AG08396 (cell line): ENCODE data around the gene CRYBG3.

Experiments
- DNase-seq: peaks from one replicate; pipeline ENCODE4 v3.0.0; 2012; ENCODE audit warnings: low spot score, mixed read lengths

The CRYBG3 gene

DNA sequence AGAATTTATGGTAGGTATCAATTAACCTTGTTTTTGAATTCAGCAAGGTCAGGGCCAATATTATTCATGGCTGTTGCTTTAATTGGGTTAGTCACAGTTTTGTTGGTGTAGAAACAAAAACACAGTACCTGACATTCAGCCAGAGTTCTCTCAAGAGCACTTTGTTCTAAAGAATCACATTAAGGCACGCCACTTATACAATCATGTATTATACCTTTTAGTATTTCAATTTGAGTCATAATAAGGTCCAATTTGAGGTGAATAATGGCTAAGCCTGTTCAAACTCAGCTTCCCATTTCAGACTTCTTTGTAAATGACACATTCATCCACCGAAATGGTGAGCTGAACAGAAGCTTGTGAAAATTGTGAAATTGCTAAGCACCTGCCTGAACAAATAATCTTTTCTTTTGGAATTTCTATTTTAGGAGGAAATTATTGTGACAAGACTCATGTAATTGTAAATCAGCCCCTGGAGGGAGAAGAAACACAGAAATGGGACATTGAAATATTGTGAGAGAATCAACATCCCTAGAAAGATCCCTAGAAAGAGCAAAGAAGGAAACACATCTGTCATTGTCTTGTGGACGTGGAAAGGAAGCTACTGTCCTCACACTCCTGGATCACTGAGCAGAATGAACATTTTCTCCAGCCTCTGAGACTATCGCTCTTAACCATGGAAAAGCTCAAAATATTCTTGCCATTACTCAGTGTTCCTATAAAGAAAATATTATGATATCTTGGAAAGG, 121.2 kb downstream of the CRYBG3 start:
- no peak for DNase-seq

- DNase-seq, result no peak
Observed at GRCh38 chr3:97948351-97949109, 126.7 kb downstream of the CRYBG3 start.

DNA sequence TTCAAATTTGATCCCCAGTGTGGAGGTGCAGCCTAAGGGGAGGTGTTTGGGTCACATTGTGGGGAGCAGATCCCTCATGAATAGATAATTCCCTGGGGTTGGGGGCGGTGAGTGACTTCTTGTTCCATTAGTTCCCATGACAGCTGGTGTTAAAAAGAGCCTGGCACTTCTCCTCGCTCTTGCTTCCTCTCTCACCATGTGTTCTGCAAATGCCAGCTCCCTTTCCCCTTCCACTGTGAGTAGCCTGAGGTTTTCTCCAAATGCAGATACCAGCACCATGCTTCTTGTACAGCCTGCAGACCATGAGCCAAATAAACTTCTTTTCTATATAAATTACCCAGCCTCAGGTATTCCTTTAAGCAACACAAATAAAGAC, 127.3 kb downstream of the CRYBG3 start:
- DNase-seq, result no peak

DNA sequence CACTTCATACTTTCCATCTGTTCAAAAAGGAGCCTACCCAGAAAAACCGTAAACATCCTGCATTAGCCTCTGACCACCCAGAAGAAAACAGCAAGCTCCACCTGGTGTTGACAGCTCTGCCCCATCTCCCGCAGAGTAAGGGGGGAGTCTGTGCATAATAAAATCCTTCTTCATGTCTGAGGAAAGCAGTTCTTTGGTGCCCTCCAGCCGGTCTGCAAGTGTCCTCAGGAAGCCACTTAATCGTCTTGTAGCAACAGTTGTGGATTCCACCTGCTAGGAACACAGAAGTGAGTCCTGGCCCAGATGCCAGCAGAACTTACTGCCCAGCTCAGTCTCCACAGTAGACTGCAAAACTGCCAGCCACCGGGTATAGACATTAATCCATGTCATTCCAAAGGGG, 127.9 kb downstream of the CRYBG3 start:
- no peak for DNase-seq

DNA sequence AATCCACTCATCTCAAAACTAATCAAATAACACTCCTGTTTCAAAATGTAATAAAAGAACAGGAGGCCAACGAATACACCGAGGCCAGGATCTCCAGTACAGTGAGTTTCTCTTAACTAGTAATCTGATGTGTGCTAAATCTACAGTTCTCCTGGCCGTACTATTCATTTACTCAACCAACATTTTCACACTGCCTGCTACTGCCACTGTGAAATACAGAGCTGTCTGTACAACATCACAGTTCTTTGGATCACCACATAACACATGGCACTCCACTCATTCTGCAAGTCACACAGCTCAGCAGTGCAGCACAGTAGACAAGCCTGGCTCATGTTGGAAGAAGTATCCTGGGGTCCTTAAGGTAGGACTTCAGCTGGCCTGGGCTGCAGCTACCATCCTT, 128.5 kb downstream of the CRYBG3 start:
- no peak for DNase-seq

DNA sequence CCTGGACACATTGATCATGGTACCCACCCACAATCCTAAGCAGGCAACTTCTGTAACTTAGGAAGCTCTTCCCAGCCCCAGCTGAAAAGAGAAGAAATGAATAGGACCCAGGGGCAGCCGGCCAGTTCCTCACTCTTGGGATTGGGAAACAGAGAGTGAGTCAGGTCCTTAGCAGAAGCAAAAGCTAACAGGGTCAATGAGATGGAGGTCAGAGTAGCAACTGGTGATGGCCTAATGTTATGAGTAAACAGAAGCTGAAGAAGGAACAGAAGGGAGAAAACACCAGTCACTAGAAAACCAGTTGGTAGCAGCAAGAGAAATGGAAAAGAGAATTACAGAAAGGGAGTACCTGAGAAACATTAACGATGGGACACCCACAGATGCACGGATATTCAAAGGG, 130.5 kb downstream of the CRYBG3 start:
- peak; percentile 56 for DNase-seq

DNA sequence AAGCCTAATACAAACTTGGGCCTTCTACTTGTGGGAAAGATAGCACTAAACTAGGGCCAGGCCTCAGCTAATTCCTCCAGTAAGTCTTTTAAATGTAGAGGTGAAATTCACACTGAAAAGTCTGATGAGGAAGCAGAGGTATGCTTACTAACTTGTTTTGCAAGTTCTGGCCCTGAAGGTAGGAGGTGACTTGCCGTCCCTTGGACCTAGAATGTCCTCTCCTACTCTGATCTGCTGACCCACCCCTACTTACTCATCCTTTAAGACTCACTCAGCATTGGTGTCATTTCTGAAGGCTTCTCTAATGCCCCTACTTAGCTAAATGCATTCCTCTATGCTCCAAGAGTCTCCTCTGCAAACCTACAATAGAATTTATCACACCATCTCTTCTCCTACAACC, 131.1 kb downstream of the CRYBG3 start:
- DNase-seq, result no peak

DNA sequence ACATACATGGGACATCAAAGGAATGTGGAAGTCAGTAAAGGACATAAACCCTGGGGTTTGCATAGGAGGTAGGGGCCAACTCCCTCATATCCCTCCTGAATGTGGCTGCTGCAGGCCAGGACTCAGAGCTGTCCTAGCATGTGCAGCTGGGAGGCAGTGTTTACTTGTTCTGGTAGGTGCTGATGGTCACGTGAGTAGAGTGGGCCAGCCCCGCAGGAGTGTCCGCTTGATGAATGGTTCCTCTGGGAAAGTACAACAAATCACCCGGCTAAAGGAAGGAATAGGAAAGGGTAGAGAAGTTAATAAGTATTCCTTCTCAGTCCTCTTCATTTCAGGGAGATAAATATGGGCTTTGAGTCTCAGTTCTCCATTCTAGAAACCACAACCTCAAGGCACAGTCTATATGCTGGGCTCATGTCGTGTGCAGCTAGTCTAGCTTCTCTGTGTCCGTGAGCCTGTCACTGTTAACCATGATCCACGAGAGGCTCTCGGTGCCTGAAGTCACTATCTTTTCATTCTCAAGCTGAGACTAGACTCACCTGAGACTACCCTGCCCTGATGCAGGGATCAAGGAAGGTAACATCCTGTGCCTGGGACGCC, 132.5 kb downstream of the CRYBG3 start:
- no peak for DNase-seq

GRCh38 chr3:97956051-97956450, 134.2 kb downstream of the CRYBG3 start:
- no peak for DNase-seq

GRCh38 chr3:97957617-97958311, 136.0 kb downstream of the CRYBG3 start:
- DNase-seq, result no peak

DNA sequence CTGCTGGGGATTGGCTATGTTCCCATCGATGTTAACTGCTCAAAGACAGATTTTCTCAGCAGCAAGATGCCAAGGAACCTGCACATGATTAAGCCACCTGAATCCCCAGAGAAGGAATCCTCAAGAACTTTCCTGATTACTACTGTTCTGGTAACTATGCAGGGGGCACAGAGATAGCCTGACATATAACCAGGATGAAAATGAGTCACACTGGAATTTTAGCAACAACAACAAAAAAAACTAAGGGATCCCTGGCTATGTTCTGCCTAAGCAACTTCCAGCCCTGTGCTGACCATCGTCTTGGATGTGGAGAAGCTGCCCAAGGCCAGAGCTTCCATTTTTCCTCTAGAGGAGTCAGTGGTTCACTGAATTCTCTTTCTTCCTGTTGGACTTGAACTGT, 136.6 kb downstream of the CRYBG3 start:
- no peak for DNase-seq

- no peak for DNase-seq
Observed at GRCh38 chr3:97958796-97959195, 137.0 kb downstream of the CRYBG3 start.

GRCh38 chr3:97959872-97960271, 138.1 kb downstream of the CRYBG3 start:
- no peak for DNase-seq

DNA sequence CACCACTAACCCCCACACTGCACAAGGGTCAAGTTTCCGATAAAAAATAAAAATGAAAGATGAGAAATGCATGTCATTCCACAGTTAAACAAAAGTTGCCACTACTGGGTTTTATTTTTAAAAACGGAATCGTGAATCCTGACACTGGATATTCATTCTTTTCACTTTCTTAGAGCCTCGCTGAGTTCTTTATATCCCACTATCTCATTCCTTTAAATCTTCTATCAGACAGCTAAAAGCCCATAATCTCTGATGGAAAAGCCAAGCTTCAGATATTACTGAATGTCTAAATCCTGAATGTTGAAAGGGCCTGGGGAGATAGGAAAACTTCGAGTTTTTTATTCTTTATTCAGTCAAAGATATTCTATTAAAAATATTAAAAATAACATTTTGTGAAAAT, 138.7 kb downstream of the CRYBG3 start:
- DNase-seq, result no peak

GRCh38 chr3:97960993-97961766, 139.4 kb downstream of the CRYBG3 start:
- no peak for DNase-seq

GRCh38 chr3:97967966-97968365, 146.2 kb downstream of the CRYBG3 start:
- DNase-seq, result no peak

DNA sequence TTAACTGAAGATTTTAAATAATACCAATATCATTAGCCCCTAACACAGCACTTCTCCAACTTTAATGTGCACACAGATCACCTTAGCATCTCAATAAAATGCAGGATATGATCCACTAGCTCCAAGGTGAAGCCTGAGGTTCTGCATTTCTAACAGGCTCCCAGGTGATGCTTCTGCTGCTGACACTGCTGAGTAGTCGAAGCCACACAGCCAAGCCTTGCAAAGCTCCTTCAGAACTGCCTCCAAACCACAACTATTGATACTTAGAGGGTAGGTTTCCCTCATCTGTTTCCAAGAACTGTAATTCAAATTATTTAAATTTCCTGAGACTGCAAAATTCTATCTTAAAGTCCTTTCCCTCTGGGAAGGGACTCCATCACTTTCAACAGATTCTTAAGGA, 146.6 kb downstream of the CRYBG3 start:
- no peak for DNase-seq

GRCh38 chr3:97969541-97969940, 147.7 kb downstream of the CRYBG3 start:
- no peak for DNase-seq

DNA sequence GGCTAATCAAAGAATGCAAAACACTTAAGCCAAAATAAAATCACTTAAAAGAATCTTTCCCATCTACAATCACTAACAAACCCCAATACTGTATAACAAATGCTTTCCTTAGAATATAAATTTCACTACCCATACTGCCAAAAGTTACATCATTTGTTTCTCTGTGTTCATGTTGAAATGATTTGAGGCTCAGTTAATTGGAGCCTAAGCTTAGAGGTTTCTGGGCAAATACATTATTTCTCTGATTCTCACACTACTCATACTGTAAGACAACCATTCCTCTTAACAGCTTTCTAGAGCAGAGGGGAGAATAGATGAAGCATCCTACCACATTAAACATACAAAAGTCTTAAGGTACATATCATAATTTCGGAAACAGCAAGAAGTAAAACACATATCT, 148.3 kb downstream of the CRYBG3 start:
- DNase-seq, result no peak

GRCh38 chr3:97970956-97971620, 149.3 kb downstream of the CRYBG3 start:
- no peak for DNase-seq
